Gastroesophageal sphincter (tissue), 4 donors: ENCODE measurements around the gene ROPN1. TPM values are rescaled to one million over a fixed set of nuclear protein-coding genes. Genes with fewer than 3 reads are reported as not detected.

Experiments
- ATAC-seq: fragments of 150-250 bp; one replicate; pipeline ENCODE4 v1.9.1; 2016; ENCODE audit warnings: mild to moderate bottlenecking, moderate library complexity
- H3K27ac ChIP-seq, 4 donors: fragments of 200-600 bp; sonication (generic) in 3 of 4; 1 replicate in 3 of 4; 2 replicates in 1 of 4; pipeline ENCODE4 v1.5.1; 2016 to 2019
- H3K27me3 ChIP-seq: fragments of 200-600 bp; sonication (generic); one replicate; pipeline ENCODE4 v1.5.1; 2019
- H3K36me3 ChIP-seq, 2 donors: fragments of 200-600 bp; sonication (generic); one replicate each; pipeline ENCODE4 v1.5.1; 2019; ENCODE audit warnings: control low read depth in 1 of 2
- H3K4me1 ChIP-seq, 3 donors: fragments of 200-600 bp; sonication (generic); 1 replicate in 2 of 3; 2 replicates in 1 of 3; pipeline ENCODE4 v1.5.1; 2016 to 2019; ENCODE audit warnings: control low read depth in 2 of 3
- H3K4me3 ChIP-seq, 2 donors: fragments of 200-600 bp; sonication (generic); one replicate each; pipeline ENCODE4 v1.5.1; 2019; ENCODE audit warnings: mild to moderate bottlenecking in 1 of 2, moderate library complexity in 1 of 2
- H3K9me3 ChIP-seq, 3 donors: fragments of 200-600 bp; sonication (generic); one replicate each; pipeline ENCODE4 v1.5.1; 2017 to 2019; ENCODE audit warnings: control low read depth in 2 of 3
- EP300 ChIP-seq: sonication (generic); formaldehyde crosslinking; IDR thresholded peaks from one replicate; pipeline ENCODE4 v1.6.1; 2017; ENCODE audit warnings: antibody characterized with exemption, mild to moderate bottlenecking
- POLR2A ChIP-seq, 2 donors: fragments of 450-650 bp; IDR thresholded peaks; one replicate each; pipeline ENCODE4 v1.6.1; 2017; ENCODE audit warnings: antibody characterized with exemption in 2 of 2, mild to moderate bottlenecking in 2 of 2, moderate library complexity in 1 of 2
- POLR2AphosphoS5 ChIP-seq: sonication (generic); formaldehyde crosslinking; IDR thresholded peaks from one replicate; pipeline ENCODE4 v1.6.1; 2017; ENCODE audit warnings: antibody characterized with exemption
- WGBS, 2 donors: methylation state at CpG; one replicate each; pipeline ENCODE4 v1.1.5; 2018; ENCODE audit warnings: low coverage in 1 of 2; 5-methylcytosine and 5-hydroxymethylcytosine counted together
- total RNA-seq, 4 donors: library from RNA; depleted of rRNA; stranded (reverse); fragments of >200 nt; gene quantifications; one replicate each; pipeline ENCODE4 v1.1.0, GENCODE V29; 2016
- TF ChIP-seq, protein P1 (sequence below), 4 experiments: fragments of 200-600 bp in 2 of 4; fragments of 450-650 bp in 2 of 4; sonication (generic) in 1 of 4; IDR thresholded peaks; one replicate each; pipeline ENCODE4 v1.5.1; 2017 to 2019; ENCODE audit warnings: antibody characterized with exemption in 4 of 4, mild to moderate bottlenecking in 2 of 4, moderate library complexity in 2 of 4

The ROPN1 gene
- total RNA-seq, 4 donors from 2014 or later: 0.93 TPM; not detected in 3

DNA sequence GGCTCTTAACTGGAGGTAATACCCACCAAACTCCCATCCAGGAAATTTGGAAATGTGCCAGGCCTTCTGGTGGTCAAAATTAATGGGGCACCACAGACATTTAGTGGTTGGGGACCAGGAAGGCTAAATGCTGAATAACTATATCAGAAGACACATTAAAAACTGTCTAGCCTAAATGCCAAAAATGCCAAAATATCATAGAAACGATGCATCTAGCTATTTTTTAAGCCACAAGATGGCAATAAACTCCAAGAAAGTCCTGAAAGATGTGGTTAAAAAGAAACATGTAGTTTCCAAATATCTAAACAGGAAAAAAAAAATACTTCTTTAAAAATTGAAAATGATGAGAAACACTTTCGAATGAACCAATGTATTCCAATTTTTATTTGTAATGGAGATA is 50.8 kb downstream of the ROPN1 start:
- Histone ChIP-seq H3K36me3 (peaks cover 0 to 30% of the 10 kb centered on the region in 2 donors), H3K27me3 (no peaks in the 10 kb centered on the region), H3K27ac (no peak overlapping the region), H3K9me3 (no peaks in the 10 kb centered on the region), H3K4me3 (no peak overlapping the region), H3K4me1 (no peaks in the 10 kb centered on the region)
- no peak for TF ChIP-seq POLR2AphosphoS5
- TF ChIP-seq, protein P1, sequence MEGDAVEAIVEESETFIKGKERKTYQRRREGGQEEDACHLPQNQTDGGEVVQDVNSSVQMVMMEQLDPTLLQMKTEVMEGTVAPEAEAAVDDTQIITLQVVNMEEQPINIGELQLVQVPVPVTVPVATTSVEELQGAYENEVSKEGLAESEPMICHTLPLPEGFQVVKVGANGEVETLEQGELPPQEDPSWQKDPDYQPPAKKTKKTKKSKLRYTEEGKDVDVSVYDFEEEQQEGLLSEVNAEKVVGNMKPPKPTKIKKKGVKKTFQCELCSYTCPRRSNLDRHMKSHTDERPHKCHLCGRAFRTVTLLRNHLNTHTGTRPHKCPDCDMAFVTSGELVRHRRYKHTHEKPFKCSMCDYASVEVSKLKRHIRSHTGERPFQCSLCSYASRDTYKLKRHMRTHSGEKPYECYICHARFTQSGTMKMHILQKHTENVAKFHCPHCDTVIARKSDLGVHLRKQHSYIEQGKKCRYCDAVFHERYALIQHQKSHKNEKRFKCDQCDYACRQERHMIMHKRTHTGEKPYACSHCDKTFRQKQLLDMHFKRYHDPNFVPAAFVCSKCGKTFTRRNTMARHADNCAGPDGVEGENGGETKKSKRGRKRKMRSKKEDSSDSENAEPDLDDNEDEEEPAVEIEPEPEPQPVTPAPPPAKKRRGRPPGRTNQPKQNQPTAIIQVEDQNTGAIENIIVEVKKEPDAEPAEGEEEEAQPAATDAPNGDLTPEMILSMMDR (IDR thresholded peaks at IDR 0.05): peak in 1 of 4 experiments; percentile 7
- ATAC-seq: no peak
- 48 to 53% methylated on average over 2 of the region's 2 CpGs for WGBS, 2 donors

DNA sequence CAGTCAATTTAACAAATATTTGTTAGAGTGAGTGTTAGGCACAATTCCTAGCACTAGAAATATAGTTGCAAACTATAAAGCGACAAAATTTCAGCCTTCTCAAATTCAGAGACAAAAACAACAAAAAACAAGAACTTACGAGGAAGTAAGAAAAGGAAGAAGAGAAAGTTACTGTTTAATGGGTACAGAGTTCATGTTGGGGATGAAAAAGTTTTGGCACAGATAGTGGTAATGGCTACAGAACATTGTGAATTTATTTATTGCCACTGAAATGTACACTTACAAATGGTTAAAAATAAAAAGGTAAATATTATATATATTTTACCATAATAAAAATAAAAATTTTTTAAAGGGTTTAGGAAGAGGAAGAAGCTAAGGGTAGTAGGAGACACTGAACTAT is 52.2 kb downstream of the ROPN1 start:
- no peak for ATAC-seq
- Histone ChIP-seq H3K27ac (no peak overlapping the region), H3K27me3 (no peaks in the 10 kb centered on the region), H3K4me3 (no peak overlapping the region), H3K9me3 (no peaks in the 10 kb centered on the region), H3K36me3 (peaks cover 0 to 26% of the 10 kb centered on the region in 2 donors), H3K4me1 (no peaks in the 10 kb centered on the region)
- 100% methylated on average over 2 of the region's 2 CpGs for WGBS, 2 donors
- TF ChIP-seq, protein P1 (IDR thresholded peaks at IDR 0.05): no peak
- TF ChIP-seq EP300: no peak
- TF ChIP-seq POLR2A (IDR thresholded peaks at IDR 0.05): no peak
- no peak for TF ChIP-seq POLR2AphosphoS5

DNA sequence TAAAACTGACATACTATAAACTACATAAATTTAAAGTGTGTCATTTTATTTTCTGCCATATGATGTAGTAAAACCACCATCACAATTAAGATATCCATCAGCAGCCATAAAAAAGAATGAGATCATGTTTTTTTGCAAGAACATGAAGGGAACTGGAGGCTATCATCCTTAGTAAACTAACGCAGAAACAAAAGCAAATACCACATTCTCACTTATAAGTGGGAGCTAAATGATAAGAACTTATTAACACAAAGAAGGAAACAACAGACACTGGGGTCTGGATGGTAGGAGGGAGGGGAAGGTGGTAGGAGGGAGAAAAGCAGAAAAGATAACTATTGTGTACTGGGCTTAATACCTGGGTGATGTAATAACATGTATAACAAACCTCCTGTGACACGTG is 55.5 kb downstream of the ROPN1 start:
- no peak for ATAC-seq
- H3K36me3 ChIP-seq: peaks cover 0 to 24% of the 10 kb centered on the region in 2 donors
- WGBS, 2 donors: 48 to 93% methylated on average over 2 of the region's 2 CpGs

DNA sequence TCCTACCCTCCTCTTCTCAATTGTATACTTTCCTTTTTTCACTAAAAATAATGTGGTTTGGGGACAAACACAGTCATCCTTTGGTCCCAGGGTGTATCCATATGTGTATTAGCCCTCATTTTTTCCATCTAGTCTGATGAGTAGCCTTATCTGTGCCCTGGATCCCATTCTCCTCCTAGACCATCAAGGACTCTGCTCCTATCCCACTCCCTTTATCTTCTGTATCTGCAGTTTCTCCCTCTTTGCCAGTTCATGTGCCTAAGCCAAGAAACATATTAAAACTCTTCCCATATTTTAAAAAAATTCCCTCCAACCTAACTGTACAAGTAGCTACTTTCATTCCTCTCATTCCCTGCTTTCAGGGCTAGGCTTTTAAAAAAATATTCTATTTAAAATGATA is 56.1 kb downstream of the ROPN1 start:
- H3K9me3 ChIP-seq: no peaks in the 10 kb centered on the region
- no peak for ATAC-seq
- H3K4me3 ChIP-seq: no peak overlapping the region
- no peaks in the 10 kb centered on the region for H3K4me1 ChIP-seq
- peaks cover 0 to 29% of the 10 kb centered on the region in 2 donors for H3K36me3 ChIP-seq
- TF ChIP-seq, protein P1 (IDR thresholded peaks at IDR 0.05): no peak
- TF ChIP-seq POLR2A (IDR thresholded peaks at IDR 0.05) (no peak), EP300 (no peak), POLR2AphosphoS5 (no peak)
- no peak overlapping the region for H3K27ac ChIP-seq
- no peaks in the 10 kb centered on the region for H3K27me3 ChIP-seq

More for the DNA sequence above, 55.5 kb downstream of the ROPN1 start:
- no peaks in the 10 kb centered on the region for H3K27me3 ChIP-seq
- TF ChIP-seq EP300: no peak
- TF ChIP-seq, protein P1 (IDR thresholded peaks at IDR 0.05): no peak
- TF ChIP-seq POLR2AphosphoS5: no peak
- TF ChIP-seq POLR2A (IDR thresholded peaks at IDR 0.05): no peak
- no peak overlapping the region for H3K4me3 ChIP-seq
- H3K27ac ChIP-seq: no peak overlapping the region
- H3K4me1 ChIP-seq: no peaks in the 10 kb centered on the region
- no peaks in the 10 kb centered on the region for H3K9me3 ChIP-seq

DNA sequence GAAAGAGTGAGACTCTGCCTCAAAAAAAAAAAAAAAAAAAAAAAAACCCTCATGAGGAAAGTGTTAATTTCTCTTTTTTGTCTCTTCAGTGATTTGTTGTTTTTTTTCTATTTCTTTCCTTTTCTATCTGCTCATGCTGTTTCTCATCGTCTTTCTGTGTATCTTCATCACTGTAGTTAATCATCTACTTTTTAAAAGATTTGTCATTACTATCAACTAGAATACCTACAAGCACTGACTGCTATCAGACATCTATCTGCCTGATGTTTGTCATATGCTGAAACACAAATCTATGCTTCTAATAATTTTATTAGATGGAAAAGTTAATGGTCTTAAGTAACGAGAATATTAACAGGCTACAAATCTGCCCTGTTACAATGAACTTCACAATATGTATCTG is 57.7 kb downstream of the ROPN1 start:
- no peak overlapping the region for H3K4me3 ChIP-seq
- no peak for ATAC-seq
- WGBS, 2 donors: 73 to 82% methylated on average over 2 of the region's 2 CpGs
- H3K9me3 ChIP-seq: no peaks in the 10 kb centered on the region
- no peaks in the 10 kb centered on the region for H3K27me3 ChIP-seq
- no peaks in the 10 kb centered on the region for H3K4me1 ChIP-seq
- no peak overlapping the region for H3K27ac ChIP-seq
- peaks cover 3 to 41% of the 10 kb centered on the region in 2 donors for H3K36me3 ChIP-seq
- TF ChIP-seq POLR2AphosphoS5 (no peak), EP300 (no peak), POLR2A (IDR thresholded peaks at IDR 0.05) (no peak)
- TF ChIP-seq, protein P1 (IDR thresholded peaks at IDR 0.05): no peak
